GM18873 (cell line): ENCODE data around the gene ZNF750.

Experiments used
- ATAC-seq: cut with Tn5 transposase; IDR thresholded peaks from one replicate; pipeline ENCODE4 v1.9.1; 2021; ENCODE audit warnings: mild to moderate bottlenecking, moderate library complexity, moderate number of reproducible peaks; ENCODE audit not compliant: unreplicated experiment, low FRiP score

ZNF750 gene

DNA sequence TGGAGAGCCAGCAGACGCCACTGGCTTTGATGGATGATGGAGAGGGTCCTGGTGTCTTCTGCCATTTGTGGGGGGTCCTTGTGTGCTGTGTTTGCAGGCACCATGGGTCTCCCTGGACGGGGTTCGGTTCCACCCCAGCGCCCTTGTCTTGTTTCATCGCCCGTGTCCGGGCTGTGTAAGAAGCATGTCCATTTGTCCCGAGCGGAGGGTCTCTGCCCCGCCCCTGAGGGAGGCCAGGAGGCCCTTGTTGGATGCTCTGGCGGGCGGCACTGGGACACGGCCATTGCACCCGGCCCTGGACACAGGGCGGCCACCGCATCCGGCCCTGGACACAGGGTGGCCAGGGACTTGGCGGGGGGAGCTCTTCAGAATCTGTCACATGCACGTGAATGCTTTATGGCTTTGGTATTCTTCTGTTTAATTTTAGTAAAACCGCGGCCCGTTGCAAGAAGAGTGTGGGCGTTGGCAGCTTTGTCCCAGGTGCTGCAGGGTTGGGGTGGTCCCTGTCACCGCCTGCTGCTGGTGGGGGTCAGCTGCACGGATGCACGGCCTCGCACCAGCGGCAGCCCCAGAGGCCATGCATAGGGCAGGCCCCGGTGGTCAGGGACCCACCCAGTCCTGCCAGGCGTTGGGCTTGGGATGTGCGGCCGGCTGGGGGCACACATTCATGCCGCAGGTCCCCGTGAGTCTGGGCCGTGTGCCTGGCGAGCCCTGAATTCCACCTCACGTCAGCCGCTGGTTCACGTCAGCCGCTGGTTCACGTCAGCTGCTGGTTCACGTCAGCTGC lies 21.0 kb upstream of the ZNF750 start:
- no peak for ATAC-seq

DNA sequence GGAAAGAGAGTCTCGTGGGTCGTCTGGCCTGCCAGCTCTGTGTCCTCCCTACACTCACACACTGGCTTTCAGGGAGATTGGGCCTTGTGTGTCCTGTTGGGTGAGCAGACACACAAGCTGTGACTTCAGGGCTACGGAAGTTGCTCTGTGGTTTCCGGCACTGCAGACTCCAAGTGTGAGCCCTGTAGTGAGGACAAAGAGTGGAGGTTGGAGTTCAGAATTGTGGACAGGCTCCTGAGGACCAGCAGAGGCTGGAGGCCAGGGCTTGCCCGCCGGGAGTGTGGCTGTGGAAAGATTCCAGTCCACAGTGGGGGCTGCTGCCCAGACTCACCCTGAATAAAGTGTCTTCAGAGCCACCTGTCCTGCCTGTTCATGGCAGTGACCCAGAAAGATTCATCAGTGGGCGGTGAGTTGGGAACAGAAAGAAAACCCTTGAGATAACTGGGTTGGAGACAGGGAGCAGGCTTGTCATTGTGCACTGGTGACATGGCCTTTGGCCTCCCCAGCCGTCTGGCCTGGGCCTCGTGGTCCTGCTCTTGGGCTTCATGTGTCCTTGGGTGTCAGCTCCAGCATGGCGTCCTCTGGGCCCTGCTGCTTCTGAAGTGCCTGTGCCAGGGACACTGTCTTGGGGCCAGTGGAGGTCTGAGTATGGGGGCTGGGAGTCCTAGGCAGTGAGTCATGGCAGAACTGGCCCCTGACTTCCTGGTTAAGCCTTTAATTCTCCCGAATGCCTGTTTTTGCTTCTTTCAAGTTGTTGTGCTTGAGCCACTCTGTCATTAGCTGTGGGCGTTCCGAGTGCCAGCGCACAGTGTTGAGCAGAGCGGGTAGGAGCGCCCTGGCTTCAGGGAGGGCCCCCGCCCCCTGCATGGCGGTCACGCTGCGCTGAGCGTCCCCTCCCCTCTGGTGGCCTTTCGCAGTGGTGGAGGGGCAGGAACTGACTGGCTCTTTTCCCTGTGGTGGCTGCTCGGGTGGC lies 19.9 kb upstream of the ZNF750 start:
- no peak for ATAC-seq

- ATAC-seq = no peak
Observed at GRCh38 chr17:82858376-82859126, 18.7 kb upstream of the ZNF750 start.

DNA sequence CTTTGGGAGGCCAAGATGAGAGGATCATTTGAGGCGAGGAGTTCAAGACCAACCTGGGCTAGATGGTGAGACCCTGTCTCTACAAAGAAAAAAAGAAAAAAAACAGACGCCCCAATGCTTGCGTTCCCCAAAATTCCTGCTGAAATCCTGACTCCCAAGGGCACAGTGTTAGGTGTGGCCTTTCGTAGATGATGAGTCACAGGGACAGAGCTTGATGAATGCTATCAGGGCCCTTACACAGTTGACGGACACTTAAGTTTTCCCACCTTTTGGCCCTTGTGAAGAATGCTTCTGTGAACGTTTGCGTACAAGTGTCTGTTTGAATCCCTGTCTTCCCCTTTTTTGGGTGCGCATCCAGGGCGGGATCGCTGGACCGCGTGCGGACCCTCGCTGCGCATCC lies 16.5 kb upstream of the ZNF750 start:
- no peak for ATAC-seq

GRCh38 chr17:82854226-82854625 lies 14.4 kb upstream of the ZNF750 start:
- ATAC-seq = no peak

DNA sequence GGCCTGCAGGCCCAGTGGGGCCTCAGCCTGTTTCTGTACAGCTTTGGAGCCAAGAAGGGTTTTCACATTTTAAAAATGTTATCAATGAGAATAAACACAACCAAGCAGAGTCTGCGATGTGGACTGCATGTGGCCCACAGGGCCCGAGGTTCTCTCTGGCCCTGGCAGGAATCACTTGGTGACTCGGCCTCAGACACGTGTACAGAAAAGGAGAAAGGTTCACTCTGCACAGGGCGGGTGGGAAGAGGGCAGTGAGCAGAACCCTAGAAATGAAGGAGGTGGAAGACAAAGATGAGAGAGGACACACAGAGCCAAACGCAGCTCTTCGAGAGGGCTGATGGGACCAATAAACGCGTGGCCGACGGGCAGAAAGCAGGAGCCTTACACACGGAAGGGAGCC lies 11.6 kb upstream of the ZNF750 start:
- no peak for ATAC-seq

GRCh38 chr17:82849076-82849945 lies 9.5 kb upstream of the ZNF750 start:
- ATAC-seq = no peak

- no peak for ATAC-seq
Observed at GRCh38 chr17:82848022-82848592, 8.3 kb upstream of the ZNF750 start.

GRCh38 chr17:82846061-82846691 lies 6.4 kb upstream of the ZNF750 start:
- ATAC-seq = no peak

DNA sequence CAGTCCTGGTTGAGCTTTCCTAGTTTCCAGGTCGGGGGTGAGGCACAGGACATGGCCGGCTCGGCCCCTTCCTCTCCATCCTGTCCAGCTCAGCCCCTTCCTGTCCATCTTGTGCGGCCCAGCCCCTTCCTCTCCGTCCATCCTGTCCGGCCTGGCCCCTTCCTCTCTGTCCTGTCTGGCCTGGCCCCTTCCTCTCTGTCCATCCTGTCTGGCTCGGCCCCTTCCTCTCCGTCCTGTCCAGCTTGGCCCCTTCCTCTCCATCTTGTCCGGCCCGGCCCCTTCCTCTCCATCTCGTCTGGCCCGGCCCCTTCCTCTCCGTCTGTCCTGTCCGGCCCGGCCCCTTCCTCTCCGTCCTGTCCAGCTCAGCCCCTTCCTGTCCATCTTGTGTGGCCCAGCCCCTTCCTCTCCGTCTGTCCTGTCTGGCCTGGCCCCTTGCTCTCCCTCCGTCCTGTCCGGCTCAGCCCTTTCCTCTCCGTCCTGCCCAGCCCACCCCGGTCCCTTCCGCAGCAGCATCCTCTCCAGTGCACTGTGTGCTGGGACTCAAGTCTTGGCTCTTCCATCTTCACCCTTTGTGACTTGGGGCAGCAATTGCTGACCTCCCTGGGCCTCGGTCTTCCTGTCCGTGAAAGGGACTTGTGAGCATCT lies 5.5 kb upstream of the ZNF750 start:
- ATAC-seq = no peak

DNA sequence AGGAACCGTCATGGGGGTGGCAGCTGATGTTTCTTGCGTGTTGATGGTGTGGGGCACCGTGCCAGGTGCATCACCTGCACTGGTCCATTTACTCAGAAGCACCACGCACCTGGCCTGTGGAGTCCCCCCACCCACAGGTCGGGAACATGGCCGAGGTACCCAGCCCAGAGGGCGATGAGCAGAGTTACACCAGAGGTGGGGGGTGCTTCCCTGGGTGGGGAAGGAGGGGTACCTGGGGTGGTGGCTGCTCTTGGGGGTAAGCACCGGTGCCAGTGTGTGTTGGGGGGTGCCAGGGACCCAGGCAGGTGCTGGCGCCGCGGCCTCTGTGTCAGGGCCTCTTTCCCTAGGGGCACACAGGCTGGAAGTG lies 5.0 kb upstream of the ZNF750 start:
- no peak for ATAC-seq

- ATAC-seq = no peak
Observed at GRCh38 chr17:82843904-82844680, 4.3 kb upstream of the ZNF750 start.

GRCh38 chr17:82841921-82842596 lies 2.2 kb upstream of the ZNF750 start:
- ATAC-seq = no peak

DNA sequence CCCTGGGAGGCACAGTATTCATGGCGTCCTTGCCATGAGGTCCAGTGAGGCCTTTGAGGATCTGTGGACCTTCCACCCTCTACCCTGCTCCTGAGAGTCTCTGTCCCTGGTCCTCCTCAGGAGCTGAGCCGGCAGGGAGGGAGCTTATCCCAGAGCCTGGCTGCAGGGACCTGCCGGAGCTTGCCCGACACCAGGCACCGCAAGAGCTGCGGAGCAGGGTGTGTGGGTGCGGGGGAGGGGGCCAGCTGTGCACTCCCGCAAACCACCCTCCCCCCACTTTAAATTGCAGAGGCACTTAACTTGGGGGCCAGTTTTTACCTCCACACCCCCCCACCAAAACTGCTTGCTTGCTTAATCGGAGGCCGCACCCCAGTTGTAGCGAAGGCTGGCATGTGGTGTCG lies 609 bp upstream of the ZNF750 start:
- ATAC-seq = no peak

DNA sequence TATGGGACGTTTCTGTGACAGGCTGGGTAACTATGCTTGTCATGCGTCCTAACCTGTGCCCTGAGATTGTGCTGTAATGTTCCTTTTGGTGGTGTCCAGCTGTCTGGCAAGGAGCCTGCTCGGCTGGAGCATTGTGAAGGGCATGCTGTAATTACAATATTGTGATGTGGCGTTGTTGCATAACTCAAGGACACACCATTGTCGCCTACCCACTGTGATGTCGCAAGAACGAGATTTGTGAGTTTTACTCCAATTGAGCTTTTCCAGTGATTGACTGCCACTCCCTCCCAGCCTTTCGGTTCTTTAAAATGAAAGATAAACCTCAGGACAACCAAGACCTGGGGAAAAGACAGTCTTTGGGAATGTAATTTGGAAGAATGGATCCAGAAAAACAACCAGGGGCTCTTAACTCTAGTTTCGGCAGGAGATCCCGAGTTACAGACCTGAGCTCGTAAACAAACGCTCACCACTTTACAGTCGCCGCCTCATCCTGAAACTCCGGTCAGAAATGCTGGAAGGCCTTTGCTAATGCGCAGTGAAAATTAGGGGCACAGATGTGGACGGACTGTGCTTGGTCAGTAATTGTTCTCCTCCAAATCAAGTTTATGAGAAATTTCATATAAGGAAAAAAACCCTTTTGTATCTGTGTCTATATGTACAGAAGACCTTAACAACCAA lies 1.3 kb downstream of the ZNF750 start:
- no peak for ATAC-seq

- ATAC-seq = no peak
Observed at GRCh38 chr17:82837586-82838320, 2.1 kb downstream of the ZNF750 start.
